A673 (cell line): ENCODE results near the gene ARNT2. TPM values are rescaled to one million over a fixed set of nuclear protein-coding genes. Genes with fewer than 3 reads are reported as not detected.

ENCODE experiments used
- BruUV-seq: library from RNA; stranded (reverse); fragments of 400-500 nt; replicated peaks from 2 replicates; lab custom pipeline; 2021; lab: Mats Ljungman, UMichigan
- CTCF ChIA-PET: fragments of 300-600 bp; sonication (Branson Sonifier 250); formaldehyde crosslinking; loops from one replicate; lab custom pipeline; 2022; ENCODE audit warnings: antibody characterized with exemption; lab: Charles Lee
- POLR2A ChIA-PET: fragments of 300-600 bp; sonication (Branson Sonifier 250); formaldehyde crosslinking; loops from one replicate; lab custom pipeline; 2022; ENCODE audit warnings: antibody characterized with exemption; ENCODE audit not compliant: low non-redundant PET; lab: Charles Lee
- DNase-seq: peaks from one replicate; pipeline ENCODE4 v3.0.0-alpha.2; 2015; ENCODE audit warnings: low spot score
- H3K27ac ChIP-seq: fragments of 200-600 bp; sonication (generic); 2 replicates; pipeline ENCODE4 v1.5.1; 2016; ENCODE audit warnings: mixed run types, low read depth, mild to moderate bottlenecking, mixed read lengths, antibody characterized with exemption, low read length; ENCODE audit not compliant: poor library complexity, severe bottlenecking
- H3K27me3 ChIP-seq: fragments of 200-600 bp; sonication (generic); replicated peaks from 2 replicates; pipeline ENCODE4 v1.6.1; 2017; ENCODE audit warnings: mixed run types, low read depth, mild to moderate bottlenecking, mixed read lengths, antibody characterized with exemption, low read length; ENCODE audit not compliant: insufficient read depth, poor library complexity
- H3K36me3 ChIP-seq: fragments of 200-600 bp; sonication (generic); 2 replicates; pipeline ENCODE4 v1.6.1; 2016; ENCODE audit warnings: mixed run types, mild to moderate bottlenecking, mixed read lengths, antibody characterized with exemption, low read length; ENCODE audit not compliant: insufficient read depth, poor library complexity, severe bottlenecking
- H3K4me1 ChIP-seq: fragments of 200-600 bp; sonication (generic); 2 replicates; pipeline ENCODE4 v1.6.1; 2017; ENCODE audit warnings: mixed run types, mild to moderate bottlenecking, mixed read lengths, antibody characterized with exemption, low read length; ENCODE audit not compliant: insufficient read depth, poor library complexity, severe bottlenecking
- H3K4me3 ChIP-seq: fragments of 200-600 bp; sonication (generic); 2 replicates; pipeline ENCODE4 v1.5.1; 2016; ENCODE audit warnings: low read depth, mixed run types, mild to moderate bottlenecking, mixed read lengths, low read length; ENCODE audit not compliant: poor library complexity, severe bottlenecking
- H3K9me3 ChIP-seq: fragments of 200-600 bp; sonication (generic); 2 replicates; pipeline ENCODE4 v1.6.1; 2016; ENCODE audit warnings: mixed run types, low read depth, mild to moderate bottlenecking, mixed read lengths, antibody characterized with exemption, low read length; ENCODE audit not compliant: poor library complexity, severe bottlenecking
- EZH2 ChIP-seq: fragments of 200-600 bp; sonication (generic); IDR thresholded peaks from 2 replicates; pipeline ENCODE4 v1.6.1; 2017; ENCODE audit warnings: borderline replicate concordance, low read depth, mild to moderate bottlenecking, mixed read lengths, antibody characterized with exemption, low read length; ENCODE audit not compliant: poor library complexity, severe bottlenecking
- intact Hi-C: fragments of 100-400 bp; cut with micrococcal nuclease; formaldehyde crosslinking; loops from one replicate; pipeline ENCODE4 v1.10.0; 2022; ENCODE audit not compliant: unreplicated experiment
- total RNA-seq: library from RNA; stranded (reverse); gene quantifications from 2 replicates; pipeline ENCODE4 v1.2.3, GENCODE V29; 2021
- TF ChIP-seq, protein P1 (sequence below): fragments of 300-800, 200-600 bp; sonication (generic); conservative IDR thresholded peaks from 2 replicates; pipeline ENCODE4 v1.5.1; 2017; ENCODE audit warnings: low read depth, mild to moderate bottlenecking, antibody characterized with exemption, low read length, moderate library complexity, mixed read lengths

The ARNT2 gene
- total RNA-seq, 1 experiment from 2014 or later = 2.1 TPM

DNA sequence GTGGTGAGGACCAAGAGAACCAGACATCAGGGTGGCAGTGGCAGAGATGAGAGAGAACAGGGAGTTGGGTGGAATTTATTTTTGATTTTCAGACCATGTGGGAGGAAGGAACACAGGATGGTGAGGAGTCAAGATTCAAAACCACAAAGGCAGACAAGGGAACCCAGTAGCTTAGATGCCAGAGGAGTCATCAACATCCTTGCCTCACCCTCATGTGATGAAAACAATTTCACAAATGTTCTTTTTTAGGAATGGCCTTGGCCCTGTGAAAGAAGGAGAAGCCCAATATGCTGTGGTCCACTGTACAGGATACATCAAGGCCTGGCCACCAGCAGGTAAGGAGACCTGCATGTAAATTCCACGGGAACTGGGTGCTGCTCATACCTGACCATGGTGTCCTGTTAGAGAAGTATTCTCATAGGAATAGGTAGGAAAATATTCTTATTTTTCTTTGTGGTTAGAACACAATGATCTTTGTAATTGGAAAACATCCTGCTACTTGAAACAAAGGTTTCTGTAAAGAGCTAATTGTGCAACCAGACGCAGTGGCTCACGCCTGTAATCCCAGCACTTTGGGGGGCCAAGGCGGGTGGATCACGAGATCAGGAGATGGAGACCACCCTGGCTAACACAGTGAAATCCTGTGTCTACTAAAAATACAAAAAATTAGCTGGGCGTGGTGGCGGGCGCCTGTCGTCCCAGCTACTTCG is 110.0 kb downstream of the ARNT2 start:
- ChIA-PET POLR2A (no interaction called here), CTCF (no interaction called here)
- TF ChIP-seq, protein P1, sequence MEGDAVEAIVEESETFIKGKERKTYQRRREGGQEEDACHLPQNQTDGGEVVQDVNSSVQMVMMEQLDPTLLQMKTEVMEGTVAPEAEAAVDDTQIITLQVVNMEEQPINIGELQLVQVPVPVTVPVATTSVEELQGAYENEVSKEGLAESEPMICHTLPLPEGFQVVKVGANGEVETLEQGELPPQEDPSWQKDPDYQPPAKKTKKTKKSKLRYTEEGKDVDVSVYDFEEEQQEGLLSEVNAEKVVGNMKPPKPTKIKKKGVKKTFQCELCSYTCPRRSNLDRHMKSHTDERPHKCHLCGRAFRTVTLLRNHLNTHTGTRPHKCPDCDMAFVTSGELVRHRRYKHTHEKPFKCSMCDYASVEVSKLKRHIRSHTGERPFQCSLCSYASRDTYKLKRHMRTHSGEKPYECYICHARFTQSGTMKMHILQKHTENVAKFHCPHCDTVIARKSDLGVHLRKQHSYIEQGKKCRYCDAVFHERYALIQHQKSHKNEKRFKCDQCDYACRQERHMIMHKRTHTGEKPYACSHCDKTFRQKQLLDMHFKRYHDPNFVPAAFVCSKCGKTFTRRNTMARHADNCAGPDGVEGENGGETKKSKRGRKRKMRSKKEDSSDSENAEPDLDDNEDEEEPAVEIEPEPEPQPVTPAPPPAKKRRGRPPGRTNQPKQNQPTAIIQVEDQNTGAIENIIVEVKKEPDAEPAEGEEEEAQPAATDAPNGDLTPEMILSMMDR = no peak
- TF ChIP-seq EZH2 = no peak
- intact Hi-C loops = no loop called here
- DNase-seq = no peak
- H3K27ac ChIP-seq = no peak overlapping the region
- no peaks in the 10 kb centered on the region for H3K36me3 ChIP-seq
- H3K4me1 ChIP-seq = no peaks in the 10 kb centered on the region
- H3K9me3 ChIP-seq = no peaks in the 10 kb centered on the region
- no TSS peak for BruUV-seq
- H3K4me3 ChIP-seq = no peak overlapping the region
- no peaks in the 10 kb centered on the region for H3K27me3 ChIP-seq

DNA sequence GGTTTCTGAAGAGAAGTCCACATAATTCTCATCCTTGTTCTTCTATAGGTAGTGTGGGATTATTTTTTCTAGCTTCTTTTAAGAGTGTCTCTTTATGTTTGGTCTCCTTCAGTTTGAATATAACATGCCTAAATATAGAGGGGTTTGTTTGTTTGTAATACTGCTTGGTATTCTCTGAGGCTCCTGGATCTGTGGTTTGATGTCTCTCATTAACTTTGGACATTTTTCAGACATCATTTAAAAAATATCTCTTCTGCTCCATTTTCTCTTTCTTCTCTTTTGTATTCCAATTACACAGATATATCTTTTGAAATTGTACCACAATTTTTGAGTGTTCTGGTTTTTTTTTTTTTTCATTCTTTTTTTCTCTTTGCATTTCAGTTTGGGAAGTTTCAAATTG is 113.1 kb downstream of the ARNT2 start:
- no TSS peak for BruUV-seq
- no peak for TF ChIP-seq EZH2
- TF ChIP-seq, protein P1 = no peak
- no peak for DNase-seq
- POLR2A ChIA-PET = no interaction called here
- intact Hi-C loops = no loop called here
- no peak overlapping the region for H3K4me3 ChIP-seq
- no peaks in the 10 kb centered on the region for H3K9me3 ChIP-seq
- no peaks in the 10 kb centered on the region for H3K4me1 ChIP-seq
- H3K27ac ChIP-seq = no peak overlapping the region
- CTCF ChIA-PET = no interaction called here
- H3K36me3 ChIP-seq = no peaks in the 10 kb centered on the region
- no peaks in the 10 kb centered on the region for H3K27me3 ChIP-seq

DNA sequence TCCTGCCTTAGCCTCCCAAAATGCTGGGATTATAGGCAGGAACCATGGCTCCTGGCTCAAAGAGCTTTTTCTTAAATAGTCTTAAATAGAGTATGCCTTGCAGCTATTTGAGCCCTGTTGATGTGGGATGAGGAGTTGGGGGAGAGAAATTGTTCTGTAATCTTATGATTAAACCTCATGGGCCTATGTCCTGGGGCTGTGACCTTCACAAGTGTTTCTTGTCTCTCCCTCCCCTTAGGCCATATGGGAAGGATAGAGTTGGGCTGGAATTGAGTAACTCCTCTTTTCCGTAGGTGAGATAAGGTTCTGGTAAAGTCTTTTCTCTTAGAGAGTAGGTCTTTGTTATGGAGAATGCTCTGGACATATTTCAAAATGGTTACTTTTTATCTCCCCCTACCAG is 114.3 kb downstream of the ARNT2 start:
- Histone ChIP-seq H3K9me3 (no peaks in the 10 kb centered on the region), H3K36me3 (no peaks in the 10 kb centered on the region), H3K4me1 (no peaks in the 10 kb centered on the region), H3K27ac (no peak overlapping the region), H3K4me3 (no peak overlapping the region), H3K27me3 (no peaks in the 10 kb centered on the region)
- ChIA-PET CTCF (no interaction called here), POLR2A (no interaction called here)
- no peak for DNase-seq
- TF ChIP-seq, protein P1 = no peak
- no peak for TF ChIP-seq EZH2
- no TSS peak for BruUV-seq
- intact Hi-C loops = no loop called here
